Natural killer cell (primary cell): ENCODE results near the gene CWC15. TPM values are rescaled to one million over a fixed set of nuclear protein-coding genes. Genes with fewer than 3 reads are reported as not detected.

Experiments
- ATAC-seq, 3 donors: fragments of 150-1000 bp in 2 of 3; fragments of 200-7000 bp in 1 of 3; cut with Tn5 transposase; 1 replicate in 1 of 3; 2 replicates in 2 of 3; pipeline ENCODE4 v1.10.0; 2021; ENCODE audit warnings: mild to moderate bottlenecking in 2 of 3, moderate library complexity in 2 of 3
- DNase-seq, 2 donors: peaks; one replicate each; pipeline versions ENCODE4 v3.0.0 to v3.0.0-alpha.2; 2013 to 2021; ENCODE audit warnings: mixed read lengths in 1 of 2
- H3K27ac ChIP-seq: one replicate; pipeline ENCODE4 v1.5.1; 2013; ENCODE audit warnings: mild to moderate bottlenecking, low read length
- H3K27me3 ChIP-seq: one replicate; pipeline ENCODE4 v1.6.1; 2013; ENCODE audit warnings: low read length; ENCODE audit not compliant: control insufficient read depth, insufficient read depth
- H3K36me3 ChIP-seq: one replicate; pipeline ENCODE4 v1.6.1; 2013; ENCODE audit warnings: low read length; ENCODE audit not compliant: control insufficient read depth, insufficient read depth
- H3K4me1 ChIP-seq: one replicate; pipeline ENCODE4 v1.6.1; 2013; ENCODE audit warnings: low read length; ENCODE audit not compliant: control insufficient read depth, insufficient read depth
- H3K4me3 ChIP-seq: one replicate; pipeline ENCODE4 v1.5.1; 2013; ENCODE audit warnings: low read length
- H3K9me3 ChIP-seq: one replicate; pipeline ENCODE4 v1.6.1; 2013; ENCODE audit warnings: low read length; ENCODE audit not compliant: control insufficient read depth, insufficient read depth
- H3K27ac Mint-ChIP-seq, 2 donors: one replicate each; pipeline ENCODE4 v1.8.0; 2022; ENCODE audit warnings: mild to moderate bottlenecking in 2 of 2, mixed read lengths in 2 of 2, moderate library complexity in 1 of 2
- H3K27me3 Mint-ChIP-seq, 2 donors: one replicate each; pipeline ENCODE4 v1.8.0; 2022; ENCODE audit warnings: low read depth in 2 of 2, mixed read lengths in 2 of 2
- H3K36me3 Mint-ChIP-seq: one replicate; pipeline ENCODE4 v1.8.0; 2022; ENCODE audit warnings: mixed read lengths
- H3K4me1 Mint-ChIP-seq, 2 donors: one replicate each; pipeline ENCODE4 v1.8.0; 2022; ENCODE audit warnings: mixed read lengths in 2 of 2
- H3K4me3 Mint-ChIP-seq: one replicate; pipeline ENCODE4 v1.8.0; 2022; ENCODE audit warnings: mild to moderate bottlenecking, moderate library complexity, mixed read lengths
- H3K9me3 Mint-ChIP-seq, 2 donors: one replicate each; pipeline ENCODE4 v1.8.0; 2022; ENCODE audit warnings: mixed read lengths in 2 of 2
- CTCF ChIP-seq: fragments of 200-600 bp; IDR thresholded peaks from one replicate; pipeline ENCODE4 v1.8.0; 2022; ENCODE audit warnings: antibody characterized with exemption
- WGBS: methylation state at CpG from one replicate; pipeline ENCODE4 v1.1.7; 2013; ENCODE audit warnings: missing lambda C conversion rate; ENCODE audit not compliant: insufficient coverage; 5-methylcytosine and 5-hydroxymethylcytosine counted together
- intact Hi-C: fragments of 100-400 bp; cut with micrococcal nuclease; formaldehyde crosslinking; loops from one replicate; pipeline ENCODE4 v1.14.2; 2022
- total RNA-seq, 4 donors: library from RNA; stranded (reverse); fragments of 120-200 nt in 1 of 4; gene quantifications; one replicate each; pipeline versions ENCODE4 v1.2.3 to v1.2.4, GENCODE V29; 2013 to 2022

The CWC15 gene
- total RNA-seq, 3 donors from 2014 or later (not counting 1 experiment from before 2014, with no cell fraction given) = 76.8 to 90.7 (median 81.3) TPM

GRCh38 chr11:94926698-94927237, 46.6 kb downstream of the CWC15 start:
- peak overlapping the region; percentile 7 for H3K4me3 Mint-ChIP-seq
- H3K27ac Mint-ChIP-seq = no peak overlapping the region
- peaks cover 20 to 26% of the 10 kb centered on the region in 2 donors for H3K4me1 Mint-ChIP-seq
- Histone ChIP-seq H3K27me3 (no peaks in the 10 kb centered on the region), H3K9me3 (no peaks in the 10 kb centered on the region), H3K4me1 (peaks cover 18% of the 10 kb centered on the region), H3K36me3 (no peaks in the 10 kb centered on the region), H3K27ac (no peak overlapping the region), H3K4me3 (no peak overlapping the region)
- peaks cover 0 to 3% of the 10 kb centered on the region in 2 donors for H3K9me3 Mint-ChIP-seq
- TF ChIP-seq CTCF = no peak
- 57% methylated on average over 4 of the region's 6 CpGs for WGBS
- H3K27me3 Mint-ChIP-seq = peaks cover 0 to 6% of the 10 kb centered on the region in 2 donors
- intact Hi-C loops = no loop called here
- no peak for DNase-seq
- ATAC-seq = no peak
- H3K36me3 Mint-ChIP-seq = no peaks in the 10 kb centered on the region

DNA sequence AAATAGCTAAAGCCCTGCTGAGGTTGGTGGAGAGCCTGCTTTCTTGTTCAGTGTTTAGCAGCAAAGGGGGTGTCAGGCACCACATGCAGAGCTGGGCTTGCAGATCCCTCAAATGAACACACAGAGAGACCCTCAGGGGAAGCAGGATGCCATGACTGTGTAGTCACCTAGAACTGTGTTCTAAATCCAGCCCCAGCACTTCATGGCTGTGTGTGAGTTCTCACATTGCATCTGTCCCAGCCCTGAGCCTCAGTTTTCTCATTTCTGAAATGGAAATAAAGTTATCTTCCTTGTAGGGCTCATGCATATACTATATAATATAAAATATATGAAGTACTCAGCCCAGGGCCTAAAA, 47.1 kb downstream of the CWC15 start:
- H3K9me3 ChIP-seq = no peaks in the 10 kb centered on the region
- H3K36me3 ChIP-seq = no peaks in the 10 kb centered on the region
- Mint-ChIP-seq H3K4me3 (no peak overlapping the region), H3K27me3 (peaks cover 0 to 6% of the 10 kb centered on the region in 2 donors), H3K27ac (peak overlapping the region; percentile 70 to 86), H3K9me3 (peaks cover 0 to 3% of the 10 kb centered on the region in 2 donors), H3K4me1 (peaks cover 20 to 26% of the 10 kb centered on the region in 2 donors), H3K36me3 (no peaks in the 10 kb centered on the region)
- no peak overlapping the region for H3K27ac ChIP-seq
- TF ChIP-seq CTCF = no peak
- no peaks in the 10 kb centered on the region for H3K27me3 ChIP-seq
- ATAC-seq (no peak), DNase-seq (no peak)
- H3K4me3 ChIP-seq = no peak overlapping the region
- intact Hi-C loops = no loop called here
- peaks cover 18% of the 10 kb centered on the region for H3K4me1 ChIP-seq

DNA sequence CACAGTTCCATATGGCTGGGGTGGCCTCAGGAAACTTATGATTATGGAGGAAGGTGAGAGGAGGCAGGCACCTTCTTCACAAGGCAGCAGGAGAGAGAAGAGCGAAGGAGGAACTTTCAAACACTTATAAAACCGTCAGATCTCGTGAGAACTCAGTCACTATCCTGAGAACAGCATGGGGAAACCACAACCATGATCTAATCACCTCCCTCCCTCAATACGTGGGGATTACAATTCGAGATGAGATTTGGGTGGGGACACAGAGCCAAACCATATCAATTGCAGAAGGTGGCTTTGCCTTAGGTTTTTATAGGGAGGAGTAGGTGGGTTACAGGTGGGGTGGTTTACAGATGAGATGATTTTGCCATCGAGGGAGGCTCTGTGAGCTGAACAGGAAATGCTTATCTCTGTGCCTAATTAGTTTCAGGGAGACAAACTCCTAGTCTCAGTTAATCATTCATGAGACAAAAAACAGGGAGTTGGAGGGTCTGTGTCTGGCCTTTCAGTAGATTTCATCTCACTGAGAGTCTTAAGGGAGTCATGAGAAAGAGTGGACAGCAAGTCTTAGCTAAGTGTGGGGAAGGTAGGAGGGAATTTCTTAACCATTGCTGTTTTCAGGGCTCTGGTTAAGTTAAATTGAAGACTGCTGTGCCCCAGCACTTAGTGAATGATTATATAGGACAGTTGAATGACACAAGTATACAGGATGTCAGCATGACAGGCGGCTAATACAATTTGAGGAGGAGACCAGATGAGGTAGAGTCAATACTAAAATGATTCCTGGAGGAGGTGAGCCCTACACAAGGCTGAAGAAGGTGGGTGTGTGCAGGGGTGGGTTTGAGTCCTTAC, 47.7 kb downstream of the CWC15 start:
- H3K4me1 ChIP-seq = peaks cover 18% of the 10 kb centered on the region
- H3K27ac ChIP-seq = no peak overlapping the region
- no peak for TF ChIP-seq CTCF
- H3K4me3 Mint-ChIP-seq = peak overlapping the region; percentile 61
- H3K36me3 ChIP-seq = no peaks in the 10 kb centered on the region
- ATAC-seq (peak in 1 of 3 donors; percentile 34), DNase-seq (peak in 1 of 2 donors; percentile 32)
- intact Hi-C loops = no loop called here
- no peaks in the 10 kb centered on the region for H3K36me3 Mint-ChIP-seq
- H3K4me1 Mint-ChIP-seq = peaks cover 20 to 26% of the 10 kb centered on the region in 2 donors
- H3K27me3 Mint-ChIP-seq = peaks cover 0 to 6% of the 10 kb centered on the region in 2 donors
- 38% methylated on average over 3 of the region's 7 CpGs for WGBS
- H3K9me3 Mint-ChIP-seq = peaks cover 0 to 3% of the 10 kb centered on the region in 2 donors
- no peaks in the 10 kb centered on the region for H3K27me3 ChIP-seq
- peak overlapping the region; percentile 70 to 86 for H3K27ac Mint-ChIP-seq
- H3K9me3 ChIP-seq = no peaks in the 10 kb centered on the region
- no peak overlapping the region for H3K4me3 ChIP-seq
